Measurements from ENCODE around the gene TESK2.

TESK2 gene

GRCh38 chr1:45370575-45370974 lies 120.4 kb downstream of the TESK2 start:
- DNase-seq: no peak

GRCh38 chr1:45365051-45365450 lies 125.9 kb downstream of the TESK2 start:
- no peak for DNase-seq

GRCh38 chr1:45364294-45364693 lies 126.7 kb downstream of the TESK2 start:
- DNase-seq: no peak

- DNase-seq: peak; percentile 47
Measured at GRCh38 chr1:45360981-45361380, 130.0 kb downstream of the TESK2 start.

GRCh38 chr1:45359882-45360513 lies 131.0 kb downstream of the TESK2 start:
- peak; percentile 65 for DNase-seq

- DNase-seq: no peak
Measured at GRCh38 chr1:45356186-45356585, 134.8 kb downstream of the TESK2 start.

- no peak for DNase-seq
Measured at GRCh38 chr1:45355683-45356082, 135.3 kb downstream of the TESK2 start.

- no peak for DNase-seq
Measured at GRCh38 chr1:45354838-45355237, 136.1 kb downstream of the TESK2 start.

- peak; percentile 51 for DNase-seq
Measured at GRCh38 chr1:45353685-45354084, 137.3 kb downstream of the TESK2 start.

GRCh38 chr1:45351508-45351907 lies 139.5 kb downstream of the TESK2 start:
- no peak for DNase-seq

- no peak for DNase-seq
Measured at GRCh38 chr1:45348966-45349677, 141.8 kb downstream of the TESK2 start.

- DNase-seq: no peak
Measured at GRCh38 chr1:45348609-45348965, 142.4 kb downstream of the TESK2 start.

- no peak for DNase-seq
Measured at GRCh38 chr1:45348020-45348419, 142.9 kb downstream of the TESK2 start.

- DNase-seq: no peak
Measured at GRCh38 chr1:45346473-45346872, 144.5 kb downstream of the TESK2 start.

- no peak for DNase-seq
Measured at GRCh38 chr1:45345014-45345413, 145.9 kb downstream of the TESK2 start.

- DNase-seq: no peak
Measured at GRCh38 chr1:45344499-45344898, 146.5 kb downstream of the TESK2 start.

- no peak for DNase-seq
Measured at GRCh38 chr1:45340816-45341466, 150.0 kb downstream of the TESK2 start.

- DNase-seq: peak; percentile 83
Measured at GRCh38 chr1:45339789-45340558, 151.0 kb downstream of the TESK2 start, which contains the start of the genes MUTYH and TOE1. TSS of gene MUTYH (minus strand) at chr1:45340440. CDS start at chr1:45334505, 5,935 bp downstream. TSS of gene TOE1 (plus strand) at chr1:45340170. CDS start at chr1:45340253, 83 bp downstream.

- no peak for DNase-seq
Measured at GRCh38 chr1:45337630-45338325, 153.2 kb downstream of the TESK2 start.

- DNase-seq: no peak
Measured at GRCh38 chr1:45335855-45336324, 155.1 kb downstream of the TESK2 start.

- peak; percentile 30 for DNase-seq
Measured at GRCh38 chr1:45334308-45335245, 156.4 kb downstream of the TESK2 start.
